Glomerular visceral epithelial cell (primary cell): ENCODE results near the gene MFAP4.
A peak's percentile ranks its signal among the peaks of the same experiment; 100 is the strongest.

Experiments
- DNase-seq: peaks from one replicate; pipeline ENCODE4 v3.0.0-alpha.2; 2016; ENCODE audit errors: extremely low spot score

MFAP4 gene

DNA sequence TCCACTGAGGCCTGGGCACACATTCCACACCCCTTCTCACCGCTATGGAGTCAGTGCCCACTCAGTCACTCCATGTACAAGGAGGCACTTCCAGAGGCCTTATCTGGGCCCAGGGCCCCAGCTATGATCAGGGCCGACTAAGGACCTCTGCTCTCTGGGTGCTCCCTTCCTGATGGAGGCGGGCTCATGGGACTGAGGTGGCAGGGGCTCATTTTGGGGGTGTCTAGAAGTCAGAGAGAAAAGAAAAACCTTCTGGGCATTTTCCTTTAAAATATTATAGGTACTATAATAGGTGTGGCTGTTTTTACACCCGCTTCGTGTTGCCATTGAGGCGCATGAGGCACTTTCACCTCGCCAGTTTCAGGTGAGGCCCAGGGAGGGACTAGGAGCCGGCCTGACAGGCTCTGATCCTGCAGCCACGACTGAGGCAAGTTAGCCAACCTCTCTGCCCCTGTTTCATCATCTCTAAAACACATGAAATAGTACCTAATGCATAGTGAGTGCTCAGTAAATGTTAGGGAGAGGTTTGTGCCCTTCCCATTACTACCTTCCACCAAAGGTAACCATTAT, 38.8 kb downstream of the MFAP4 start:
- no peak for DNase-seq

GRCh38 chr17:19347323-19348080, 39.5 kb downstream of the MFAP4 start:
- DNase-seq = no peak

GRCh38 chr17:19346351-19347255, 40.4 kb downstream of the MFAP4 start:
- DNase-seq = peak; percentile 53

DNA sequence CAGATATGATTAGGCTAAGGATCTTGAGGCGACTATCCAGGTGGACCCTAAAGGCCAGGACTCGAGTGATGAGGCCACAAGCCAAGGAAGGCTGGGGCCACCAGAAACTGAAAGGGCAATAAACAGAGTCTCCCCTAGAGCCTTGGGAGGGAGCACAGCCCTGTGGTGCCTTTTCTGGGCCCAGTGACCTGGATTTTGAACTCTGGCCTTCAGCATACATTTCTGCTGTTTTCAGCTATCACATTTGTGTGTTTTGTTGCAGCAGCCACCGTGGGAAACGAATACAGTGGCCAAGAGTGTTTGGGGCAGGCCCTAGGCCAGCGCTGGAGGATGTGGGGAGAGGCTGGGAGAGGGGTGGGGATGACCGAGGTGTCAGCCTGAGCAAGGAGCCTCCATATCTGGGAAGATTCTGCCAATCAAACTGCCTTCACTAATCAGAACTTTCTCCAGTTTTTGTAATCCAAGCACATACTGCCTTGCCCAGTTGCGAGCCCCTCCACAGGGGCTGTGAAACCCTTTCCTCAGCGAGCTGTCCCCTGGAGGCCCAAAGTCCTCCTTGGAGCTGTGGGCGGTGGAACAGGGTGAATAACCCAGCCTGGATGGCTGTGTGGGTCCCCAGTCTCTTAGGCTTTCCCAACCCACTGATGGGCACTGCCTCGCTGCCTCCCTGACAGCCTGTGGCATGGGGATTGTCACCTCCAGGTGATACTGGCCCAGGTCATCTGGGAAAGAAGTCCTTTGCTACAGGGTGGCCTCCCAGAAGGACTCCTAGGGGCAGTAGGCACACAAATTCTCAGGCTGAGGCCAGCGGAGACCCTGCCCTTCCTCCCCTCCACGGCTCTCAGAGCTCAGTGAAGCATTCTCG, 41.3 kb downstream of the MFAP4 start:
- DNase-seq = no peak

DNA sequence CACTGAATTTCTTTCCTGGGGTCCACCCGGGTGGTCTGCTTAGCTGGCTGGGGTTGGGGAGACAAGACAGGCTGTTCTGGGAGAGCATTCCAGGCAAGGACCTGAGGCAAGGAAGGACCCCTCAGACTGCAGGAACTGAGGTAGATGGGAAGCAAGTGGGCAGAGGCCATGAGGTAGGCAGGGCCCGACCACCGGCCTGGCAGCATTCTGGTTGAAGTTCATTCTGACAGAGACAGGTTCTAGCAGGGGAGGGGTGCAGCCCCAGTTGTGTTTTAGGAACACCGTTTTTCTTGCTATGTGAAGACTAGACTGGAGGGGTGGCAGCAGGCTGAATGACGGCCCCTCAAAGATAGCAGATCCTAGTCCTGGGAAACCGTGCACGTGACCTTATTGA, 41.9 kb downstream of the MFAP4 start:
- no peak for DNase-seq

DNA sequence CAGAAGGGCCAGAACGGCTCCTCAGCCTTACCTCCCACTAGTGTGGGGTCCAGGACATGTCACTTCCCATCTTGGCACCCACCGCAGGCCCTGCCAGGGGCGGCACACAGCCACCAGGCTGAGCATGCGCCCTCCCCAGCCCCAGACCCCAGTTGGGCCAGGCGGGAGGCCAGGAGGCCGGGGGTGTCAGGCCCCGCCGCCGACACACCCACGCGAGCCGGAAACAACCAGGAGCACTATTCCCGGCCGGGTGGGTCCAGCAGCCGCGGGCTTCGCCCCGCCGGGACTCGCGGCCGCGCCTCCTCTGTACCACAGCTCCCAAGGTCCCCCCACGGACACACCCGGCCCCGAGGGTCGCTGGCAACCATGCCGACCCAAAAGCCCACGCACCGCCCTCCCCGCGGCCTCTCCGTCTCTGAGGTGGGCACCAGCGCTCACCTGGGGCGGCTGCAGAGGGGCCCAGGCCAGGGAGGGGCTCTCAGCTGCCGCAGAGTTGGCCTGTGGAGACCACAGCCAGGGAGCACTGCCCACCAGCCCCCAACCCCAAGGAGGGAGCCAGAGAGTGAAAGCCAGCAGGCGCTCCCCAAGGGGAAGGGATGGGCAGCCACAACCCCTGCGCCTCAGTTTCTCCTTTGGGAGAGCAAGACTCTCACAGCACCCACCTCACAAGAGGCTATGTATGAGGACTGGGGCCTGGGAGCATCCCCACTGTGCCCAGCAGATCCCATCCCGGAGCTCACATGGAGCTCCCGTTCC, 42.5 kb downstream of the MFAP4 start:
- DNase-seq = no peak

DNA sequence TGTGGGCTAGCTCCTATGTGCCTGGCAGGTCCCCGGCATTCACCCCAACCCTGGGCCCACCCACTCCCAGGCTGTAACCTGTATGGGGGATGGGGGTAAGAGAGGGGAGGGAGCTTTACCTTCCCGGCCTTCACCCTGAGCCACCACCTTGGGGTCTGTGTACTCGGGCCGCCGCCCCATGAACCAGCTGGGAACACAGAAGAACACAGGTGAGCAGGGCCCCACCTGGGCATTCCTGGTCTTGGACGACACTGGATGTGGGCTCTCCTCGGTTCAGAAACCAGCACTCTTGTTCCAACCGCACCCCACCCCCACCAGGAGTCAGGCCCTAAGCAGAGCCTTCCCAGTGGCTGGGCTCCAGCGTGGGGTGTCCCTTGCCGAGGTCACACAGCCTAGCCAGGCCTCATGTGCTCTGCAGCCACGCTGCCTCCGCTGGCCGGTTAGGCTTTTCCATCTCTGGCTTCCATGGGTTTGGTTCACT, 43.3 kb downstream of the MFAP4 start:
- no peak for DNase-seq

DNA sequence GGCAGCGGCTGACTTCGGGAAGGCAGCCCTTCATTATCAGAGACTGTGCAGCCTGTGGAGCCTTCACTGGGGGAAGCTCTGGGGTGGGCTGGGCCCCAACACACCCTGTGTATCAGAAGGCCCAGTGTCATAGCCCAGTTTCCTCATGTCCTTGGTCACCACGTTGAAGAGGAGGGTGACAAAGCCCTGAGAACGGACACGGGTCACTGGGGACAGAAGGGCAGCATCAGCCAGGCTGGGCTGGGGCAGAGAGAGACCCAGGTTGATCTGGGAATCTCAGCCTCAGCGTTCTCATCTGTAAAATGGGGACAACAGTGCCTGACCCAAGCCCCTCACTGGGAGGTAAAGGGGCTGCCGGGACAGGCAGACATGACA, 43.7 kb downstream of the MFAP4 start:
- no peak for DNase-seq

DNA sequence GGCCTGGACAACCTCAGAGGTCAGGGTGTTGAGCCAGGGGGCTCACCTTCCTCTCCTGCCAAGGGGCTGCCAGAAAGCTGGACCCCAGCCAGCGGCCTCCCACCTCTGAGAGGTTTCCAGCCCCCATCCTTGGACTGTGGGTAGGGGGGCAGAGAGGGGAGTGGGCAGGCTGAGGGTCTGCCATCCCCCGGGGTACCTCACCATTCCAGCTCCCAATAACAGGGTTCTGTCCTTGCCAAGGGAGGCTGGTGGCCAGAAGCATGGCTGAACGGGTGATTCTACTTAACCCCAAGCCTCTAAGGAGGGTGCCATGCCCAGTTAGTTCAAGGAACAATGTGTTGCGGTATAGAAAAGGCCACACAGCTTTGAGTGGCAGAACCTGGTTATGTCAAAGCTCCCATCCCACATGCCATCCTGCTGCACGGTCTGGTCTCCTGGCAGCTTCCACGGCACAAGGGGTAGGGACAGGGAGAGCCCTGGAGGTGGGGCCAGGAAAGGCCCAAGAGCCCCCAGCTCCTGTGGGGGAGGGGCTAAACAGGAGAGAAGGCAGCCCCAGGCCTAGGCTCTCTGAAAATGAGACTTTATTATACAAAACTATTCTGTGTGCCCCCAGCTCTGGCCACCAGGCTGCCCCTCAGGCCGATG, 44.3 kb downstream of the MFAP4 start:
- no peak for DNase-seq

DNA sequence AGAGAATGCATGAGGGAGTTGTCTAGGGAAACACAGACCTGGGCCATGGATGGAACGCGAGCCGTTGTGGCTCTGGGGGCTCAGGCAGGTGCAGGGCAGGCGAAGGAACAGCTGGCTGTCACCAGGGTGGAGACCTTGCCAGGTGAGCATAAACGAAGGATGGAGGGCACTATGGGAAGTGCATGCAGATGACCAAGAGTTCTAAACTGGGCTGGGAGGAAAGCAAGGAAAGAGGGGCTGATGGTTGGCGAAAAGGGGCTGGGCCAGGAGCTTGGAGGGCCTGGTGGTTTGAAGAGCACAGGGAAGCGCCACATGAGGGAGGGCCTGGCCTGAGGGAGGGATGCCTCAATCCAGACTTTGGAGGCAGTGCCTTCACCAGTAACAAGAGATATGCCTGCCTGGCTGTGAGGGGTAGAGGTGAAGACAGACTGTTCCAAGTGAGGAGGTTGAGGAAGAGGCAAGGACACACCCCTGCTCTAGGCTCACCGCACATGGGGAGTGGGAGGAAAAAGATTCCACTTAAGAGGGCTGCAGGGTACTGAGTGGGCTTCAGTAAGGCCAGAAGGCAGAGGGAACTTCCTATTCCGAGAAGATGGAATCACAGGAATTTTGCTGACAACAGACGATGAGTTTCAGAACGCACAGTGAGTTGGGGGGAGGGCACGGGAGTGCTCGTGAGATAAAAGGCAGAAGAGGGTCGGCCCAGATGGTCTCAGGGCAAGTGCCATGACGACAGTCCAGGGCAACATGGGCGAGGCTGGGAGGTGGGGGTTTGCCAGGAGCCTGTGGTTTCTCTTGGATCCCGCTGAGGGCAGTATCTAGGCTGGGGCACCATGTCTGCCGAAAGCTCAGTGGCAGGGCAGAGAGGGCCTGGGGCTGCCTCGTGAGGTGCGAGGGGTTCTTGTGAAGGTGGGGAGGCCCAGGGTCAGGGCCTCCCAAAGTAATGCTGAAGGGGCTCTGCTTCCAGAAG, 45.1 kb downstream of the MFAP4 start:
- DNase-seq = no peak

- no peak for DNase-seq
These were observed 45.8 kb downstream of the MFAP4 start for GRCh38 chr17:19341211-19341631.

DNA sequence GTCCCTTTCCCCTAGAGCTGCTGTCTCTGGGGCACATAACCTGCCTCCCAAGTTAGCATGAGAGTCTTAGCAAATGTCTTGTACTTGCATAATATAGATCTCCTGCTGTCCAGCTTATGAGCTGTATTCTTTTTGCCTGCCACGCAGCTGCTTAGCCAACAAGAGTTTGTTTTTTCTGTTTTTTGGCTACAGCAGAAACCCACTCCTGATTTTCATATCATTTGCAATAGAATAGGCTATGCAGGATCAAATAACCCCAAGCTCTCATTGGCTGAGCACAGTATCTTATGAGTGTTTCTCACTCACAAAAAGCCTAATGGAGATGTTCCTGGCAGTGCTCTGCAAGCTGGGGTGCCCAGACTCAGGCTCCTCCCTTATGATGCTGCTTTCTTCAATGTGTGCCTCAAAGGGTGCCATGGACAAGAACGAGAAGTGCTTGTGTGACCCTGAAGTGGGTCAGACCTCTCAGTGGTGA, 47.6 kb downstream of the MFAP4 start:
- DNase-seq = no peak

DNA sequence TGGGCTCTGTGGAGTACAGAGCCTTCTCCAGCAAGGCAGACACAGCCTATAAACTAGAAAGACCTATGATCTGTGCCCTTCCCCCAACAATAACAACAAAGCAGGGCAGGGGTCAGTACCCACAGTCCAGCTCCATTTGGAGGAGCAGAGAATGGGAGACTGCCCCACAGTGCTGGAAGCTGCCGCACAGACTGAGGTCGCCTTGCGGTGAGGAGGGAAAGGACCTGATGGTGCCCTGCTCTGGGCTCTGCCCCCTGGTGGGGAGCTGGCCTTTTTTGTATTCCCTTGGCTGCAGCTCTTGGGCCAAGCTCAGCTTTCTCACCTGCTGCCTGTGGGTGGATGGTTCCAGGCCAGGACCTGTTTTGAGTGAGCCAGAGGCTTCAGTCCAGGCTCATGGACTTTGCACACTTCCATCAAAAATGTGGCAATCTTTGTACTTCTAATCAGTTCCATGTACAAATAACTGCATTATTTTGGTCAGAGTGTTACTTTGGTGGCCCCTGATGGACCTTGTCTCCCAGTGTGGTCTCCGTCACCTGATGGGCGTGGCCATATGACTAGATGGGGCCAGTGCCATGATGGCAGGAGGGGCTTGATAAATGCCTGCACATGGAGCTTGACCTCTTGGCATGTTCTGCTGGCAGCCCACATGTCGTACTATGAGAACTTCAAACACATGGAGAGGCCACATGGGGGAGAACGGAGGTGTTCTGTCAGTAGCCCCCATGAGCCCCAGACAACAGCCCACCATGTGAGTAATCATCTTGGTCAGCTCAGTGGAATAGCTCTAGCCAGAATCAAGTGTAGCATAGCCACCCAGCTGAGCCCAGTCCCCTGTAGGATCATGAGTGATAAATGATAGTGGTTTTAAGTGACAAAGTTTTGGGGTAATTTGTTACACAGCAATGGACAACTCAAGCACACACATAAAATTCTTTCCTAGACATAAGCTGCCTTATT, 48.7 kb downstream of the MFAP4 start:
- DNase-seq = peak; percentile 62

- no peak for DNase-seq
These were observed 49.3 kb downstream of the MFAP4 start for GRCh38 chr17:19337712-19338023.

DNA sequence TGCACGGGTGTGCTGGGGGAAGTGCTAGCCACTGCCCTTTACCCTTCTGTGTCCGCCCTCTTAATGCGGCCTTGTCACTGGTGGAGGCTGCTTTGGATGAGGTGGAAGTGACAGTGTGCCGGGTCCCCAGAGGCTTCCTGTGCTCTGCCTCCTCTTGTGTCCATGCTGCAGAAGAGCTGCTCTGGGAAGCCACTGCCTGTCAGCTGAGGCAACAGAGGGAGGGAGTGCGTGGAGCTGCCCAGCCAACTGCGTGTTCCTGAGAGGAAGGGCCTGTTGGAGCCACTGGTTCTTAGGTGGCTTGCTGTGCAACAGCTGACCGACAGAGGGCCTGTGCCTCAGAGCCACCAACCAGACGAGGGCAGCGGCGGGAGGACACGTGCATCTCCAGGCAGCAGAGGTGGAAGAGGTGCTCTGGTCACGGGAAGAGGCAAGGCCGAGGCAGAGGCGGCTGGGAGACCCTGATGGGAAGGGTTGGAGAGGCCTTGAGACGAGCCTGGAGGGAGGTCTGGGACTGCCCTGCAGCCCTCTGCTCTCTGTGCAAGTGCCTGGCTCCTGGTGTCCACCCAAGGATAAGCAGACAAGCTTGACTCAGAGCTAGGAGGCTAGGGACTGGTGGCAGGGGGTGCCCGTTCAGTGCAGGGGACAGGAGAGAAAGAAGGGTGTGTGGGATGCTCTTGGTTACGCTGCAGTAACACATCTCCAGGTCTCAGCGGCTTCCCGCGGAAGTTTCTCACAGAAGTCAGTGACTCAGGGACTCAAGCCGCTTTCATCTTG, 49.9 kb downstream of the MFAP4 start:
- no peak for DNase-seq

- no peak for DNase-seq
These were observed 50.9 kb downstream of the MFAP4 start for GRCh38 chr17:19335951-19336631.

DNA sequence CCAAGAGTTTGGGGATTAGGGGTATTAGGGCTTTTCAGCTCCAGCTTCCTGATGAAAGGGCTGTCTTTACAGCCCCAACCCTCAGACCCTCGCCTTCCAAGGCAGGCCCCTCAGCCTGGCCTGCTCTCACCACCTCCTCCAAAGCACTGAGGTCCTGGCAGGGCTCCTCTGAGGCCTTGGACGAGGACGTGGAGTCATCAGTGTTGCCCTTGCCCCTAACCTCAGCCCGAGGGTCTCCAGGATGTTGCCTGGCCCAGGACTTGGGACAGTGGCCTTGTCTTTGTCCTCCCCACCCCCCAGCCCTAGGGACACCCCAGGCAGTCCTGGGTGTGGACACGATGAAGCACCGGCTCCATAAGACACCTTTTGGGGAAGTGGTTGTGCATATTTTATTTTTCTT, 52.7 kb downstream of the MFAP4 start:
- no peak for DNase-seq
